NCI-H748 (cell line): ENCODE results near the gene TNFAIP1.

Experiments
- DNase-seq: peaks from one replicate; lab custom pipeline; 2025; ENCODE audit not compliant: unreplicated experiment; lab: John Stamatoyannopoulos, UW

The TNFAIP1 gene

GRCh38 chr17:28370035-28370743, 34.6 kb downstream of the TNFAIP1 start, which contains the start of gene VTN:
VTN (minus strand) TSS chr17:28370307; CDS start chr17:28370203, 104 bp downstream.
- peak; percentile 23 for DNase-seq

DNA sequence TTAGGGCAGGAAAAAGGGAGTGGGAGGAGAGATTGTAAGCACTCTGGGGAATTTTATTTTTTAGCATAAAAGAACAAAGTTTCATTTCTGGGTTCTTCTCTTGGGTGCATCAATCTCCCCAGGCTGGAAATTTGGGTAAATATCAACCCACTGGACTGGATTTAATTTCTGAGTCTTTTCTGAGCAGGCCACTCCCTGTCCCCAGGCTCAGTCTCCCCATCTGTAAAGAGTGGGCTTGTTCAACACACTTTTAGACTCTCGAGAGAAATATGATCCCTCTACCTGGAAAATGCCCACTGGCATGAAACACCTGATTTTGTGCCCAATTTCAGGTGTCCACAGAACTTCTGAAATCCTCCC, 35.2 kb downstream of the TNFAIP1 start:
- DNase-seq, result peak; percentile 45

- DNase-seq, result peak; percentile 99
These were observed 36.0 kb downstream of the TNFAIP1 start, which contains the start of gene SARM1 for GRCh38 chr17:28371245-28372202. SARM1 (plus strand) TSS chr17:28371694; CDS start chr17:28372033, 339 bp downstream.

DNA sequence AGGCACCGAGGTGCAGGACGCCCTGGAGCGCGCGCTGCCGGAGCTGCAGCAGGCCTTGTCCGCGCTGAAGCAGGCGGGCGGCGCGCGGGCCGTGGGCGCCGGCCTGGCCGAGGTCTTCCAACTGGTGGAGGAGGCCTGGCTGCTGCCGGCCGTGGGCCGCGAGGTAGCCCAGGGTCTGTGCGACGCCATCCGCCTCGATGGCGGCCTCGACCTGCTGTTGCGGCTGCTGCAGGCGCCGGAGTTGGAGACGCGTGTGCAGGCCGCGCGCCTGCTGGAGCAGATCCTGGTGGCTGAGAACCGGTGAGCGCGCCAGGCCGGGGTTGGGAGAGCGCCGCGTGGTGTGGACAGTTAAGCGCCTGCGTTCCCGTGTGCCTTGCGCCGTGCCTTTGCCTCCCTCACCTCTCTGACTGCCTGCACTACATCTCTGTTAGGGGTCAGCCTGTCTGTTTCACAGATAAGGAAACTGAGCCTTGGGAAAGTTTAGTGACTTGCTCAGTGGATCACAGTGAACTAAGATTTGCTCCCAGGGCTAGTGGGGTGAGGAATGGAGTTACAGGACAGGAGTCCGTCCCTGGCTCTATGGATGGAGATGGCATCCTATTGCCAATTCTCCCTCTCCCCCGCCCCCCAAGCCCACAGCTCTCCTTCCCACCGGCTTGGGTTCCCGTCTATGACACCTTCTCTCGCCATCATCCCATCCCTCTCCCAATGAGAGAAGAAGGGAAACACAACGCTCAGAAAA, 36.8 kb downstream of the TNFAIP1 start:
- peak; percentile 72 for DNase-seq

GRCh38 chr17:28372945-28373274, 37.3 kb downstream of the TNFAIP1 start:
- DNase-seq, result no peak

DNA sequence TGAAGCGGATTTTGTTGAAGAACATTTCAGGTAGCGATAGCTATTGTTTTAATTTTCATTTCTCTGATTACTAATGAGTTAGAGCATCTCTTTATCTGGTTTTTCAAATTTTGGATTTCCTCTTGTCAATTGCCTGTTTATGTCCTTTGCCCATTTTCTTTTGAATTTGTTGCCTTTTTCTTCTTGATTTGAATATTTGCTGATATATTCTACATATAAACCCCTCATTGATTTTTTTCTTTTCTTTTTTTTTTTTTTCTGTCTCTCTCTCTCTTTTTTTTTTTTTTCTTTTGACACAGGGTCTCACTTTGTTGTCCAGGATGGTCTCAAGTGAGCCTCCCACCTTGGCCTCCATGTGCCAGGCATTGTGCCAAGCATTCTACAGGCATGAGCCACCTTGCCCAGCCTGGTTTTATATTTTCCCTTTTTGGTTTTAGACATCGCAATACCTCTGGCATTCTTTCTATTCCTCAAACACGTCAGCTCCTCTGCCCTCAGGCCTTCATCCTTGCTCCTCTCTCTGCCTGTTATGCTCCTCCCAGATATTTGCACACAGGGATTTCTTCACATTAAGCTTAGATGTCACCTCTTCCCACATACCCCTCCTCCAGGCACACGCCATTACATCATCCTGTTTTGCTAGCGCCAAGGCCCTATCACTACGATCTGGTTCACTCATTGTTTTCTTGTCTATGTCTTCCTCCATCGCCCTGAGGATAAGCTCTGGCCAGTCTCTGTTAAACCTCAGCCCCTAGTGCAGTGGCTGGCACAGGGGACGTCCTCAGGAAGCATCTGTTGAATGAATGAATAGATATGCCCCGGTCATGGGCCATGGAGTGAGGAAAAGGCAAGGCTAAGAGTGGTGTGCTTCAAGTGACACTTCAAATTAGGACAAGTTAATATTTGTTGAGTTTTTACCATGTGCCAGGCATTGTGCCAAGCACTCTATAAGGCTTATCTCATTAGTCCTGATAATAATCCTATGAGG, 44.5 kb downstream of the TNFAIP1 start:
- DNase-seq, result no peak

DNA sequence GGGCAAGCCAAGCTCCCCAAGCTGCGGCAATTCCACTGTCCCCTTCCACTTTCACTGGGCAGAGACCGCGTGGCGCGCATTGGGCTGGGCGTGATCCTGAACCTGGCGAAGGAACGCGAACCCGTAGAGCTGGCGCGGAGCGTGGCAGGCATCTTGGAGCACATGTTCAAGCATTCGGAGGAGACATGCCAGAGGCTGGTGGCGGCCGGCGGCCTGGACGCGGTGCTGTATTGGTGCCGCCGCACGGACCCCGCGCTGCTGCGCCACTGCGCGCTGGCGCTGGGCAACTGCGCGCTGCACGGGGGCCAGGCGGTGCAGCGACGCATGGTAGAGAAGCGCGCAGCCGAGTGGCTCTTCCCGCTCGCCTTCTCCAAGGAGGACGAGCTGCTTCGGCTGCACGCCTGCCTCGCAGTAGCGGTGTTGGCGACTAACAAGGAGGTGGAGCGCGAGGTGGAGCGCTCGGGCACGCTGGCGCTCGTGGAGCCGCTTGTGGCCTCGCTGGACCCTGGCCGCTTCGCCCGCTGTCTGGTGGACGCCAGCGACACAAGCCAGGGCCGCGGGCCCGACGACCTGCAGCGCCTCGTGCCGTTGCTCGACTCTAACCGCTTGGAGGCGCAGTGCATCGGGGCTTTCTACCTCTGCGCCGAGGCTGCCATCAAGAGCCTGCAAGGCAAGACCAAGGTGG, 45.7 kb downstream of the TNFAIP1 start:
- peak; percentile 89 for DNase-seq

GRCh38 chr17:28384281-28385036, 48.9 kb downstream of the TNFAIP1 start:
- peak; percentile 85 for DNase-seq

GRCh38 chr17:28385037-28385400, 49.5 kb downstream of the TNFAIP1 start:
- DNase-seq, result peak; percentile 72

- DNase-seq, result no peak
These were observed 49.8 kb downstream of the TNFAIP1 start for GRCh38 chr17:28385406-28385805.

- no peak for DNase-seq
These were observed 50.8 kb downstream of the TNFAIP1 start for GRCh38 chr17:28386391-28386790.

DNA sequence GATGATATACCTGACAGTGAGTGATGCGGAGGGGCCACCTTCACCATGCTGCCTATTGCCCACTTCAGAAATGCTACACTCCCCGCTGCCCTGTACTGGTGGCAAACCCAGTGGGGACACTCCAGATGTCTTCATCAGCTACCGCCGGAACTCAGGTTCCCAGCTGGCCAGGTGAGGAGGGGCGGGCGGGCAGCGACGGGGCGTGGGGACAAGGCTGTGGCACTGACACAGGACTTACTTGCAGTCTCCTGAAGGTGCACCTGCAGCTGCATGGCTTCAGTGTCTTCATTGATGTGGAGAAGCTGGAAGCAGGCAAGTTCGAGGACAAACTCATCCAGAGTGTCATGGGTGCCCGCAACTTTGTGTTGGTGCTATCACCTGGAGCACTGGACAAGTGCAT, 52.5 kb downstream of the TNFAIP1 start:
- DNase-seq, result no peak

DNA sequence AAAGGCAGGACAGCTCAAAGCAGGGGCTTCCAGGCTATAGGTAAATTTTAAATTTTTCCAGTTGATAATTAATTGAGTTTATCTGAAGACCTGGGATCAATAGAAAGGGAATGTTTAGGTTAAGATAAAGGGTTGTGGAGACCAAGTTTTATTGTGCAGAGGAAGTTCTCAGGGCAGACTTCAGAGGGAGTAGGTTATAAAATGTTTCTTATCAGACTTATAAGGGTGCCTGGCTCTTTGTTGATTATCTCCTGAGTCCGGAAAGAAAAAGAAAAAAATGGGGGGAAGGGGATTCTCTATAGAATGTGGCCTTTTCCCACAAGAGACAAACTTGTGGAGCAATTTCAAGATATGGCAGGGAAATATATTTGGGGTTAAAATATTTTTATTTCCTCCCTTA, 54.6 kb downstream of the TNFAIP1 start:
- DNase-seq, result no peak

DNA sequence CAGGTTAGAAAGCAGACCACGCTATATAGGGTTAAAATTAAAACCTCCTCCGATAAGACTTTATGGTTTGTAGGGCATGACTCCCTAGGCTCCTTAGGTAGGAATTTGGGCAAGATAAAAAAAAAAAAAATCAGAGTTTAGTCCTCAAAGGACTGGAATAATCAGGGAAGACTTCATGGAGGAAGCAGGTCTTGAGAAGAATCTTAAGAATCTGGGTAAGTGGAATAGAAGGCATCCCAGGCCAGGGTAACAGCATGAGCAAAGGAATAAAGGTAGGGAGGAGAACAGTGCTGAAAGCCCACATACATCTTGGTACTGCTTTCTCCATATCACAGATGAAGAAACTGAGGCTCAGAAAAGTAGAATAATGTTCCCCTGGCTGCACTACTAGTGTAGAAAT, 55.0 kb downstream of the TNFAIP1 start:
- DNase-seq, result no peak

- no peak for DNase-seq
These were observed 55.4 kb downstream of the TNFAIP1 start for GRCh38 chr17:28390984-28391383.

DNA sequence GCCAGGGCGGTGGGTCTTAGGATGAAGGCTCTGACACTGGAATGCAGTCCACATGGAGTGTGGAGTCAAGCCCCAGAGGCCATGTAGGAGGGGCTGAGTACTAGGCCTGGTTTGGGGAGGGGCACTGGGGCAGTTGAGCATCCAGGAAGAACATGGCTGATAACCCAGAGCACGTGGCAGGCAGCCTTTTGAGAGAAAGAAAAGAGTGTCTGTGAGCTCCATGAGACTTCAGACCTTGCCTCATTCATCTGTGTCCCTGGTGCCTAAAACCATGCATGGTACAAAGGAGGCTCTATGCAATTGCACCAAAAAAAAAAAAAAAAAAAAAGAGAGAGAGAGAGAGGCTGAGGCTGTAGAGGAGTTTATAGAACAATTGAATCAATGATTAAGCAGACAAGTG, 55.8 kb downstream of the TNFAIP1 start:
- DNase-seq, result no peak

DNA sequence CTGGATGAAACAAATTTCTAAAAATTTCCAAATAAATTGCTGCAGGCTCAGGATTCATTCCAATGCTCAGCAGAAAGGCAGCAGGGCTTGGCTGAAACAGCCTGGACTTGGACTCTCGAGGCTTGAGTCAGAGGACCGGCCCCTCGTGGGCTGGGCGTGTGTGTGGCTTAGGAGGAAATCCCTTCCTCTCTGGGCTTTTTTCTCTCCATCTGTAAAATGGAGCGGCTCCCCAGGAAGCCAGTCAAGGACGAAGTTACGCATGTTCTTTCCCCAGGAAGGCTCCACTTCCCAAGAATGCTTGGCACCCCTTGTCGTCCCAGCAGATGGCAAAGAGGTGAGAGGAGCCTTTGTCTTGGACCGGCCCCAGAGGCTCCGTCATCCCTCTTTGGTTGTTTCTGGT, 56.9 kb downstream of the TNFAIP1 start:
- DNase-seq, result no peak

- no peak for DNase-seq
These were observed 59.0 kb downstream of the TNFAIP1 start for GRCh38 chr17:28394337-28395116.
